Measurements from ENCODE around the gene ROCK1.
A peak's percentile ranks its signal among the peaks of the same experiment; 100 is the strongest.
"Not testable (repeated sequence)": the region's sequence is repeated elsewhere in the genome, so short reads cannot be mapped to it uniquely, and the experiment has no call there.

Gene ROCK1

DNA sequence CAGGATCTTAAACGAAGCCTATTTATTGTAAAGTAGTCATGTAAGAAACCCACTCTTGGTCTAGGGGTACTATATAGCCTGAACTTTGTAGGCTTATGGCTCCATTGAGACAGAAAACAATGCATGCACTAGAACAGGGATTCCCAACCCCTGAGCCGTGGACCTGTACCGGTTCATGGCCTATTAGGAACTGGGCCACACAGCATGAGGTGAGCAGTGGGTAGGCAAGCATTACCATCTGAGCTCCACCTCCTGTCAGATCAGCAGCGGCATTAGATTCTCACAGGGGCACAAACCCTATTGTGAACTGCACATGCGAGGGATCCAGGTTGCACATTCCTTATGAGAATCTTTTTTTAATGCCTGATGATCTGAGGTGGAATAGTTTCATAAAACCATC, 59.2 kb downstream of the ROCK1 start:
- DNase-seq (ENCODE audit: low spot score), result peak; percentile 24

DNA sequence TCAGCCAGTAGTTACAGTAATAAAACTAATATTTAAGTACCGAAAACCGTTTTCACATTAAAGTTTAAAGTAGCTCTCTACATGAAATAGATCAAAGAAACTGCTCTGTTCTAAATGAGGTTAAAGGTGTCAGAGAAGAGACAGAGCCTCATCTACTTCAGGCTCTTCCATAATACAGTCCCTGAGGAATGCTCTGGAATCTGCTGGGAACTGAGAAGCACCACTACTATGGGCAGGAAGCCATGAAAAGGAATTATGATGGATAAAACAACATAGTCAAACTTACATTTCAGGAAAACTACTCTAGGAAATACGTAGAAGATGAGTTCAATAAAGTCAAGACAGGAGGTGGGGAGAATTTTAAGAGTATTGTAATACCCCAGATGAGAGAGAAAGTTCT, 60.0 kb downstream of the ROCK1 start:
- DNase-seq (ENCODE audit: low spot score), result no peak

GRCh38 chr18:21049306-21049705, 62.3 kb downstream of the ROCK1 start:
- DNase-seq (ENCODE audit: low spot score), result no peak

DNA sequence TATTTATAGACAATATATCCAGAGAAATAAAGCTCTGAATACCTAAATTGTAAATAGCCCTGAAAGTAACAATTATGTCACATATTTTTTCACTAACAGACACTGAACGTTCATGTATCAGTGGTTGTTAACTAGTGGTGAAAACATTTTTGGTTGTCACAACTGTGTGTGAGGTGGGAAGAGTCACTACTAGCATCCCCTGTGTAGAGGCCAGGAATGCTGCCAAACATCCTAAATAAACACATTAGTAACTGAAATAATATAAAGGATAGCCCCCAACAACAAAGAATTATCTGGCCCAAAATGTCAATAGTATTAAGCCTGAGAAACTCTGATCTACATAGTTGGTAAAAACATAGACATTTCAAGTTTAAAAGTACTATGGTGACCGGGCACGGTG, 64.5 kb downstream of the ROCK1 start:
- DNase-seq (ENCODE audit: low spot score), result no peak

DNA sequence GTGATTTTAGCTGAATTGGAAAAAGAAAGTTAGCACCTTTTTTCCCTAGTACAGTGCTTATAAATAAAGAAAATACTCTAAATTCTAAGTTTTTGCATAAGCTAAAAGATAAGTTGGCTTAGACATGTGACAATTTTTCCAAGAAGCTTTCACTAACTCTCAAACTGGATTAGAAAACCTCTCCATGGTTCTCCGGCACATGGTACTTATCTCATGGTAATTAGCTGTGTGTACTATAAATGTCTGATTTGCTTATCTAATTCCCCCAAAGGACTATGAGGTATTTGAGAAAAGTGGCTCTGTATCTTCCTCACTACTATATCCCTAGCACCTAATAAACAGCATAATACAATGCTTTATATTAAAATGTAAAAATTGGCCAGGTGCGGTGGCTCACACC, 71.1 kb downstream of the ROCK1 start:
- no peak for DNase-seq (ENCODE audit: low spot score)

- no peak for DNase-seq (ENCODE audit: low spot score)
Observed at GRCh38 chr18:21038201-21038600, 73.4 kb downstream of the ROCK1 start.

- no peak for DNase-seq (ENCODE audit: low spot score)
Observed at GRCh38 chr18:21031845-21032244, 79.8 kb downstream of the ROCK1 start.

DNA sequence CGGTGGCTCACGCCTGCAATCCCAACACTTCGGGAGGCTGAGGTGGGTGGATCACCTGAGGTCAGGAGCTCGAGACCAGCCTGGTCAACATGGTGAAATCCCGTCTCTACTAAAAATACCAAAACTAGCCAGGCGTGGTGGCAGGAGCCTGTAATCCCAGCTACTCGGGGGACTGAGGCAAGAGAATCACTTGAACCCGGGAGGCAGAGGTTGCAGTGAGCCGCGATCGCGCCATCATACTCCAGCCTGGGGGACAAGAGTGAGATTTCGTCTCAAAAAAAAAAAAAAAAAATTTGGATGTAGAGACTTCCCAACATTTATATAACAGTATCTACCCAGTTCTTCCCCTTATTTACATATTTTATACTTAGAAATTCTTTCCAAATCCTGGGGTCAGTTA, 93.4 kb downstream of the ROCK1 start:
- not testable (repeated sequence) for DNase-seq (ENCODE audit: low spot score)

DNA sequence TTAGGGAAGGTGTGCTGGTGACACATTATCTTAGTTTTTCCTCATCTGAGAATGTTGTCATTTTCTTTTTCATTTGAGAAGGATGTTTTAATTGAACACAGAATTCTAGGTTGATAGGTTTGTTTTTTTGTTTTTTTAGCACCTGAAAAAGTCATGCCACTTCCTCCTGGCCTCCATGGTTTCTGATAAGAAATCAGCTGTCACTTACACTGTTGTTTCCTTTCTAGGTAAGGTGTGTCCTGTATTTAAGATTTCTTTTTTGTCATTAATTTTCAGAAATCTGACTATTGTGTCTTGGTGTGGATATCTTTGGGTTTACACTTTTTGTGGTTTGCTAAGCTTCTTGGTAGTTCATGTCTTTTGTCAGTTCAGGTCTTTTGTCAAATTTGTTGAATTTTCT, 99.3 kb downstream of the ROCK1 start:
- DNase-seq (ENCODE audit: low spot score), result no peak

GRCh38 chr18:21004726-21005125, 106.9 kb downstream of the ROCK1 start:
- no peak for DNase-seq (ENCODE audit: low spot score)

DNA sequence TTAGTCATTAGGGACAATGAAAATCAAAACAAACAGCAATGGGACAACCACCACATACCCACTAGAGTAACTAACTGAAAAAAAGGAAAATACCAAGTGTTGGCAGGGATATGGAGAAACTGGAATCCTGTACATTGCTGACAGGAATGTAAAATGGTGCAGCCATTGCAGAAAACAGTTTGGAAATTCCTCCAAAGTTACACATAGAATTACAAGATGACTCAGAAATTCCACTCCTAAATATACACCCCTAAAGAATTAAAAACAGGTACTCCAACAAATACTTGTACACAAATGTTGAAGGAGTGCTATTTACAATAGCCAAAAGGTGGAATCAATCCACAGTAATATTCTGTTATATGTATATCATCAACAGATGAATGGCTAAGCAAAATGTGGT, 110.9 kb downstream of the ROCK1 start:
- DNase-seq (ENCODE audit: low spot score), result no peak

DNA sequence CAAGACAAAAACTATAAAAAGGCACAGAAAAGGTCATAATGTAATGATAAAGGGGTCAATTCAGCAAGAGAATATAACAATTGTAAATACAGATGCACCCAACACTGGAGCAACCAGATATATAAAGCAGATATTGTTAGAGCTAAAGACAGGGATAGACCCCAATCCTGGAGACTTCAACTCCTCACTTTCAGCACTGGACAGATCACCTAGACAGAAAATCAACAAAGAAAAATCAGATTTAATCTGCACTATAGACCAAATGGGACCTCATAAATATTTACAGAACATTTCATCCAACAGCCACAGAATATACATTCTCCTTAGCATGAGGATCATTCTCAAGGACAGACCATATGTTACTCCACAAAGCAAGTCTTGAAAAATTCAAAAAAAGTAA, 114.2 kb downstream of the ROCK1 start:
- DNase-seq (ENCODE audit: low spot score), result no peak

DNA sequence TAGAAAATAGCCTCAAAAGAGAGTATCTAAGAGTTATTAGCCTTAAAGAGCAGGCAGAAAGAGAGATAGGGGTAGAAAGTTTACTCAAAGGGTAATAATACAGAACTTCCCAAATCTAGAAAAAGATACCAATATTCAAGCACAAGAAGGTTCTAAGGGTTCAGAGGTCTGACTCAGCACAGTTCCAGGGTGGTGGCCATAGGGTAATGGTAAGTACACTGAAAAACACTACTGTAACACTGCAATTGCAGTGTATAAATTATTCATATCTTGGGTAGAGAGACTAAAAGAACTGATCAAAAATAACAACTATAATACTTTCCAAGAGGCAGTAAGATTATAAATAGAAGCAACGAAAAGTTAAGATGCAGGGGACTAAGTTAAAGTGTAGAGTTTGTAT, 115.2 kb downstream of the ROCK1 start:
- DNase-seq (ENCODE audit: low spot score), result no peak

DNA sequence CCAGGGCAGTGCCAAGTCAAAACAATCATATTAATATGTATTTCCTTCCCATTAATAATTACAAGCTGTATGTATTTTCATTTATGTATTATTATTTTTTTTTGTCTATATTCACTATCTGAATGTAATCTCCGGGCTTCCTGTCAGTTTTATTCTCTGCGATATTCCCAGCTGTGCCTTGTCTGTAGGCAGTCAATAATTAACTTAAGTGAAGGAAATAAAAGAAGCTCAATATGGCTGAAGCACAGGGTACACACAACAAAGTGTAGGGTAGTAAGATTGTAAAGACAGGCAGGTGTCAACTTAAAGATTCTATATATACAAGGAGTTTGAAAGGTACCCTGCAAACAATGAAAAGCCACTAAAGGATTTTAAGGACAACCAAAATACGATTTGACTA, 122.9 kb downstream of the ROCK1 start:
- DNase-seq (ENCODE audit: low spot score), result no peak

GRCh38 chr18:20975077-20975476, 136.5 kb downstream of the ROCK1 start:
- DNase-seq (ENCODE audit: low spot score), result no peak

GRCh38 chr18:20971886-20972267, 139.7 kb downstream of the ROCK1 start:
- DNase-seq (ENCODE audit: low spot score), result peak; percentile 13

DNA sequence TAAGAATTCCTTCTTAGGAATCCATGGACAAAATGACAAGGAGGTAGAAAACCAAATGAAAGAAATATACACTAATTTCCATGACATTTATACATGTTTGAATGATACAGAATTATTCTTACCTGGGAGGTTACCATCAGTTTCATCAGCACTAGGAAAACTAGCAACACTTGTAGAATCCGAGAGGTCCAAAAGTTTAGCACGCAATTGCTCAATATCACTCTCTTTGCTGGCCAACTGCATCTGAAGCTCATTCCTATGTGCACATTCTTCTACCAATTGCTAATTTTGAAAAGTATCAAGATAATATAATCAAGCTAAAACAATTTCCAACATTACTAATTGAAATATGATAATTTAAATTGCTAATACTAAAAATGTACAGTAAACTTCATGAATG, 144.8 kb downstream of the ROCK1 start:
- no peak for DNase-seq (ENCODE audit: low spot score)

- no peak for DNase-seq (ENCODE audit: low spot score)
Observed at GRCh38 chr18:20963027-20963426, 148.6 kb downstream of the ROCK1 start.

DNA sequence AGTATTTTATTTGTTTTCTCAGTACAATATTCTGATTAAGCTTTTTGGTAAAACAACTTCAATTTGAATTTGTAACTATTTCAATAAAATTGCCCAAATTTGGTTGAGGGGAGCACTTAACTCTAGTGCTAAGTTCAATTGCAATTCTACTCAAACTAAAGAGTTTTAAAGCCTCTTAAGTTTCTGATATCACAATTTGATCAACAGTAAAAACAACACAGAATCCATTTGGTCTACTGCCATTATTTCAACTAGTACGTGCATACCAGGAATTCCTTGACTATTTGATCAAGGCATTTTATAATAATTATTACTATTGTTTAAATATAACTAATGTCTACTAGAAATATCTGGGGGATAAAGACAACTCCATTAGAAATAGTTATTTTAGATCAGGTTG, 150.9 kb downstream of the ROCK1 start:
- no peak for DNase-seq (ENCODE audit: low spot score)

- not testable (repeated sequence) for DNase-seq (ENCODE audit: low spot score)
Observed at GRCh38 chr18:20950827-20951226, 160.8 kb downstream of the ROCK1 start.
